K562 (cell line): ENCODE measurements around the gene ARAP1. TPM values are rescaled to one million over a fixed set of nuclear protein-coding genes. Genes with fewer than 3 reads are reported as not detected.

Experiments
- CREM ChIP-seq: IDR thresholded peaks from 2 replicates; pipeline ENCODE4 v1.6.1; 2014; ENCODE audit warnings: antibody characterized with exemption, low read depth
- CUX1 ChIP-seq: fragments of 200-800 bp; sonication (Bioruptor generic); IDR thresholded peaks from 2 replicates; pipeline ENCODE4 v1.6.1; 2016; ENCODE audit warnings: missing genetic modification characterization, missing compliant biosample characterization
- FOXA1 ChIP-seq: fragments of 450-650 bp; IDR thresholded peaks from 2 replicates; pipeline ENCODE4 v1.6.1; 2016; ENCODE audit warnings: mild to moderate bottlenecking, borderline replicate concordance
- KLF1 ChIP-seq: fragments of 450-650 bp; IDR thresholded peaks from 2 replicates; pipeline ENCODE4 v1.6.1; 2016; ENCODE audit warnings: missing genetic modification characterization, missing compliant biosample characterization
- L3MBTL2 ChIP-seq: fragments of 450-650 bp; IDR thresholded peaks from 2 replicates; pipeline ENCODE4 v1.6.1; 2016; ENCODE audit warnings: mild to moderate bottlenecking, moderate library complexity
- LEF1 ChIP-seq: fragments of 450-650 bp; IDR thresholded peaks from 2 replicates; pipeline ENCODE4 v1.6.1; 2016; ENCODE audit warnings: mild to moderate bottlenecking
- NFE2 ChIP-seq: IDR thresholded peaks from 2 replicates; pipeline ENCODE4 v1.6.1; 2014; ENCODE audit warnings: antibody characterized with exemption, low read depth
- PHF20 ChIP-seq: fragments of 450-650 bp; IDR thresholded peaks from 2 replicates; pipeline ENCODE4 v1.6.1; 2018; ENCODE audit not compliant: partially characterized antibody
- RB1 ChIP-seq: fragments of 450-650 bp; IDR thresholded peaks from 2 replicates; pipeline ENCODE4 v1.6.1; 2017; ENCODE audit warnings: low read depth, mild to moderate bottlenecking
- SIX5 ChIP-seq, 2 experiments: IDR thresholded peaks; 2 replicates each; pipeline ENCODE4 v1.6.1; 2011; ENCODE audit warnings: low read length in 2 of 2, borderline replicate concordance in 1 of 2, low read depth in 1 of 2, mild to moderate bottlenecking in 1 of 2, moderate library complexity in 1 of 2; ENCODE audit not compliant: insufficient read depth in 1 of 2
- SREBF1 ChIP-seq: fragments of 150-350 bp; IDR thresholded peaks from 2 replicates; pipeline ENCODE4 v1.6.1; 2014; ENCODE audit warnings: antibody characterized with exemption, low read depth, low read length, borderline replicate concordance
- SRSF7 ChIP-seq: fragments of 200-400 bp; formaldehyde crosslinking; optimal IDR thresholded peaks from 2 replicates; pipeline ENCODE3; 2017; ENCODE audit warnings: mild to moderate bottlenecking, low read depth, low read length
- TAF1 ChIP-seq: IDR thresholded peaks from 2 replicates; pipeline ENCODE4 v1.6.1; 2011; ENCODE audit warnings: mild to moderate bottlenecking, low read length, moderate library complexity; ENCODE audit not compliant: insufficient read depth, control insufficient read depth, severe bottlenecking; ENCODE audit errors: extremely low read depth
- ZC3H11A ChIP-seq: IDR thresholded peaks from 2 replicates; pipeline ENCODE4 v1.6.1; 2012; ENCODE audit warnings: low read depth, low read length, improper control_type of control experiment
- ZNF277 ChIP-seq: fragments of 250-450 bp; sonication (Bioruptor Pico); IDR thresholded peaks from 2 replicates; pipeline ENCODE4 v1.8.0; 2022; ENCODE audit warnings: inconsistent platforms, mild to moderate bottlenecking, moderate library complexity, borderline replicate concordance
- ZNF584 ChIP-seq: fragments of 200-800 bp; sonication (Bioruptor generic); IDR thresholded peaks from 2 replicates; pipeline ENCODE4 v1.6.1; 2016; ENCODE audit warnings: low read depth, mild to moderate bottlenecking, missing genetic modification characterization, missing compliant biosample characterization
- polyA plus RNA-seq, 8 experiments: library from polyadenylated mRNA; depleted of rRNA in 4 of 8; stranded (reverse) in 5 of 8; unstranded in 3 of 8; fragments of >200 nt; fragmentation: Nextera tagmentation in 2 of 8; fragmentation: Illumina TruSeq in 1 of 8; extraction: Ambion mirVana in 2 of 8; extraction: Trizol in 1 of 8; gene quantifications; 2 replicates each; pipeline versions ENCODE4 v1.2.1 to v1.2.3, GENCODE V29; 2011 to 2014; ENCODE audit warnings: inconsistent platforms in 1 of 8, missing spikeins in 1 of 8
- total RNA-seq, 7 experiments: library from RNA; depleted of rRNA in 6 of 7; stranded (reverse); fragments of >200 nt in 6 of 7; fragmentation: Illumina TruSeq in 2 of 7; extraction: Trizol in 2 of 7; gene quantifications; 2 replicates each; pipeline versions ENCODE4 v1.2.1 to v1.2.3, GENCODE V29; 2011 to 2021; ENCODE audit warnings: low replicate concordance in 1 of 7
- TF ChIP-seq, protein P1 (sequence below): fragments of 450-650 bp; IDR thresholded peaks from 2 replicates; pipeline ENCODE4 v1.6.1; 2016; ENCODE audit warnings: missing biosample characterization, missing genetic modification characterization
- TF ChIP-seq, protein P2 (sequence below), 2 experiments: IDR thresholded peaks in 1 of 2; conservative IDR thresholded peaks in 1 of 2; 2 replicates each; pipeline ENCODE4 v1.6.1; 2016; ENCODE audit warnings: low read depth in 2 of 2, mild to moderate bottlenecking in 1 of 2, missing compliant biosample characterization in 1 of 2, missing genetic modification characterization in 1 of 2, moderate library complexity in 1 of 2

Gene ARAP1
- total and polyA plus RNA-seq, 9 of the 15 experiments (the other 6 are each of a cell fraction or from before 2014, with no cell fraction given), result 0.23 to 67.0 (median 24.6) TPM

- TF ChIP-seq ZNF277, result no peak
- peak; percentile 62 for TF ChIP-seq L3MBTL2
- TF ChIP-seq CUX1 (CRISPR knock-in tag), result no peak
- TF ChIP-seq, protein P1, sequence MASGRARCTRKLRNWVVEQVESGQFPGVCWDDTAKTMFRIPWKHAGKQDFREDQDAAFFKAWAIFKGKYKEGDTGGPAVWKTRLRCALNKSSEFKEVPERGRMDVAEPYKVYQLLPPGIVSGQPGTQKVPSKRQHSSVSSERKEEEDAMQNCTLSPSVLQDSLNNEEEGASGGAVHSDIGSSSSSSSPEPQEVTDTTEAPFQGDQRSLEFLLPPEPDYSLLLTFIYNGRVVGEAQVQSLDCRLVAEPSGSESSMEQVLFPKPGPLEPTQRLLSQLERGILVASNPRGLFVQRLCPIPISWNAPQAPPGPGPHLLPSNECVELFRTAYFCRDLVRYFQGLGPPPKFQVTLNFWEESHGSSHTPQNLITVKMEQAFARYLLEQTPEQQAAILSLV (tag), result no peak
- no peak for TF ChIP-seq SIX5 (IDR thresholded peaks at IDR 0.05; ENCODE audit: borderline replicate concordance in 1 of 2, insufficient read depth in 1 of 2, low read depth in 1 of 2, low read length in 2 of 2)
- no peak for TF ChIP-seq SRSF7
- no peak for TF ChIP-seq FOXA1
- peak; percentile 95 for TF ChIP-seq LEF1
- TF ChIP-seq ZNF584 (CRISPR knock-in tag), result no peak
- peak; percentile 31; the same call in 1 of the 2 replicates for TF ChIP-seq CREM
- no peak for TF ChIP-seq PHF20
- TF ChIP-seq SREBF1, result no peak
- no peak for TF ChIP-seq KLF1
- TF ChIP-seq TAF1, result no peak
- peak; percentile 87 for TF ChIP-seq NFE2
- TF ChIP-seq, protein P2, sequence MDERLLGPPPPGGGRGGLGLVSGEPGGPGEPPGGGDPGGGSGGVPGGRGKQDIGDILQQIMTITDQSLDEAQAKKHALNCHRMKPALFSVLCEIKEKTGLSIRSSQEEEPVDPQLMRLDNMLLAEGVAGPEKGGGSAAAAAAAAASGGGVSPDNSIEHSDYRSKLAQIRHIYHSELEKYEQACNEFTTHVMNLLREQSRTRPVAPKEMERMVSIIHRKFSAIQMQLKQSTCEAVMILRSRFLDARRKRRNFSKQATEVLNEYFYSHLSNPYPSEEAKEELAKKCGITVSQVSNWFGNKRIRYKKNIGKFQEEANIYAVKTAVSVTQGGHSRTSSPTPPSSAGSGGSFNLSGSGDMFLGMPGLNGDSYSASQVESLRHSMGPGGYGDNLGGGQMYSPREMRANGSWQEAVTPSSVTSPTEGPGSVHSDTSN (CRISPR knock-in tag; IDR thresholded peaks at IDR 0.05; ENCODE audit: low read depth), result no peak
- TF ChIP-seq, protein P2 (tag; conservative IDR thresholded peaks at IDR 0.05; ENCODE audit: low read depth), result peak; percentile 72; the same call in 1 of the 2 replicates
- TF ChIP-seq ZC3H11A, result no peak
- TF ChIP-seq RB1, result no peak
These were observed 16.6 kb downstream of the ARAP1 start (continued) for GRCh38 chr11:72735495-72736027.
